GM18951 (cell line): ENCODE data around the gene LRRFIP1.

ENCODE experiments used
- POLR2A ChIP-seq: IDR thresholded peaks from 4 replicates; pipeline ENCODE4 v1.6.1; 2011; ENCODE audit warnings: mild to moderate bottlenecking; ENCODE audit not compliant: insufficient read length, insufficient read depth; ENCODE audit errors: extremely low read depth
- in situ Hi-C: fragments of 300-500 bp; cut with MboI; formaldehyde crosslinking; loops from one replicate; pipeline ENCODE4 v1.12.0; 2022; ENCODE audit warnings: low sequenced_read_pairs, mixed read lengths, inconsistent platforms; ENCODE audit not compliant: unreplicated experiment

Gene LRRFIP1

DNA sequence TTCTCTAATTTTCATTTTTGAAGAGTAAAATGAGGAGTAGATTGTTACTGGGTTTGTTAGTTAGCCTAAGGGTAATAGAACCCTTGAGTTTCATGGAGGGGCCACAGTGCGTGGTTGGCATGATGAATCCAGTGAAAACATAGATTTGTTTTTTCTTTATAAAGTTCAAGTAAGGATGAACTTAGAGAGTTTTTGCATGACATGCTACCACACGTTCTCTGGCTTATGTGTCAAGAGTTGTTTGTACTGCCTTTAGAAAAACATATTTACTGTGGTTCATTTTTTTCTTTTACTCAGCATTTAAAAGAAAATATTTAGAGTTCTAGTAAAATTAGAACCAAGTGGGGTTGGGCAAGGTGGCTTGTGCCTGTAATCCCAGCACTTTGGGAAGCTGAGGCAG, 193.0 kb downstream of the LRRFIP1 start:
- TF ChIP-seq POLR2A = no peak
- in situ Hi-C loops = no loop called here

DNA sequence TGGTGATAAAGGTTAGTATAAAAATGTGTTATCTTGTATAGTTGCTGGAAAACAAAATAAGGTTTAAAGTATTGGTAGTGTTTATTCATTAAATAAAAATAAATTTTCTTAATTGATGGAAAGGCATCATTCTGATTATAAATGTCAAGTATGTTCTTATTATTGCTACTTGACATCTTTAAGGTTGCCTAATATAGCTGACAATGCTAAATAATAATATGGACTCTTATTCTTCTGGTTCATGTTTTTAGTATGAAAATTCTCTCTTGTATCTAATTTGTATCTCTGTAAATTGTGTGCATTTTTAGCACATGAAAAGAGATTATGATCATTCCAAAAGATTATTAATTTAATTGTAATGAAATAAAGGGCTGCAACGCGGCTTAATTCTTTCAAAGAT, 196.2 kb downstream of the LRRFIP1 start:
- in situ Hi-C loops = no loop called here
- no peak for TF ChIP-seq POLR2A

DNA sequence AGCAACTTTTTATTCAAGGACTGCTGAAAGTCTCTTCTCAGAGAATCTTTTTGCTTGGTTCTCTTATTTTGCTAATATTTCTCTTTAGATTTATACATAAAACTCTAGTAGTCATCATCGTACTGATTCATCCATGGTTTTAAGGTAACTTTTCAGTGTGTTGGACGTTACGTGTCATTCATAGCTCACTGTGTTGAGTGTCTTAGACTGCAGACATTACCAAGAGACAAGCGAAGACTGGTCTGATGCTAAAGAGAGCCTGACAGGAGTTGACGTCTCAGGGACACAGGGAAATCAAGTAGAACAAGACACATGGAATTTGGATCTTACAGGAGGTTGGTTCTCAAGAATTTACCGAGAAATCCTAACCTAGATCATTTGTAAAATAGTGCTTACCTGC, 196.7 kb downstream of the LRRFIP1 start:
- TF ChIP-seq POLR2A = no peak
- in situ Hi-C loops = no loop called here

DNA sequence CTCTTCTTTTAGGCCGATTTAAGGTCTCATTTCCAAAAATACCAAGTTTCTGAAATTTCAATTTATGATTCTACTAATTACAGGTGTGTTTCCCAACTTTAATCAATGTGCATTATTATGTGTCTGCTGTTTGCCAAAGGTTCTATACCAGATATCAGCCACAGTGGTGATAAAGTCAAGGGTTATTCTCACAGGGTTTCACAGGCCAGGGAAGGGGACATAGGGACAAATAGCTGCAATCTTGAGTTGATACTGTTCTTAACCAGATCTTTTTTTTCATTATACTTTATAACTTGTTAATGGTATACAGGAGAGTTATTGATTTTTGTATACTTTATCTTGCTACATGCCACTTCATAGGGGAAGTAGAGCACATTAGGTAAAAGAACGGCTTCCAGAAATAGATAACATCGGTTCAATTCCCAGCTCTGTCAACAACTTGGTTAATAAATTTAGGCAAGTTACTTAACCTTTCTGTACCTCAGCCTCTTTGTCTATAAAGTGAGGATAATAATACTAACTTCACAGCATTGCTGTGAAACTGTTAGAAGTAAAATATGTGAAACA, 200.1 kb downstream of the LRRFIP1 start:
- no peak for TF ChIP-seq POLR2A
- in situ Hi-C loops = no loop called here
